ENCODE data around the gene EOLA2.

GRCh38 chrX:149939905-149940673 lies 1.8 kb upstream of the EOLA2 start:
- no peak for TF ChIP-seq CTCF (IDR thresholded peaks at IDR 0.05)
- TF ChIP-seq EZH2 (IDR thresholded peaks at IDR 0.05; ENCODE audit: borderline replicate concordance, insufficient read depth, low read depth, low read length, poor library complexity, severe bottlenecking), result no peak
